Spleen (tissue), 11 donors: ENCODE data around the gene RFX5. TPM values are rescaled to one million over a fixed set of nuclear protein-coding genes. Genes with fewer than 3 reads are reported as not detected.

ENCODE experiments used
- DNase-seq: peaks from one replicate; pipeline ENCODE4 v3.0.0-alpha.2; 2020
- H3K27ac ChIP-seq, 8 donors: fragments of 200-600 bp; sonication (generic) in 7 of 8; 1 replicate in 4 of 8; 2 replicates in 4 of 8; pipeline versions ENCODE4 v1.5.0 to v1.8.0; 2016 to 2021; ENCODE audit warnings: inconsistent platforms in 4 of 8, mild to moderate bottlenecking in 4 of 8, moderate library complexity in 1 of 8
- H3K27me3 ChIP-seq, 7 donors: fragments of 200-600 bp; sonication (generic) in 6 of 7; replicated peaks in 1 of 7; 1 replicate in 4 of 7; 2 replicates in 3 of 7; pipeline versions ENCODE4 v1.5.0 to v1.8.0; 2016 to 2021; ENCODE audit warnings: inconsistent platforms in 3 of 7, mild to moderate bottlenecking in 1 of 7
- H3K36me3 ChIP-seq, 6 donors: fragments of 200-600 bp; sonication (generic) in 5 of 6; 1 replicate in 4 of 6; 2 replicates in 2 of 6; pipeline versions ENCODE4 v1.5.0 to v1.8.0; 2016 to 2021; ENCODE audit warnings: inconsistent platforms in 2 of 6
- H3K4me1 ChIP-seq, 6 donors: fragments of 200-600 bp; sonication (generic) in 5 of 6; 1 replicate in 3 of 6; 2 replicates in 3 of 6; pipeline versions ENCODE4 v1.5.0 to v1.8.0; 2016 to 2021; ENCODE audit warnings: inconsistent platforms in 3 of 6
- H3K4me3 ChIP-seq, 8 donors: fragments of 200-600 bp; sonication (generic) in 7 of 8; 1 replicate in 4 of 8; 2 replicates in 4 of 8; pipeline versions ENCODE4 v1.5.0 to v1.8.0; 2016 to 2021; ENCODE audit warnings: inconsistent platforms in 4 of 8, mild to moderate bottlenecking in 4 of 8, moderate library complexity in 2 of 8
- H3K9me3 ChIP-seq, 8 donors: fragments of 200-600 bp; sonication (generic) in 7 of 8; 1 replicate in 4 of 8; 2 replicates in 4 of 8; pipeline versions ENCODE4 v1.5.0 to v1.8.0; 2016 to 2021; ENCODE audit warnings: inconsistent platforms in 4 of 8
- POLR2A ChIP-seq, 3 donors: fragments of 450-650 bp; IDR thresholded peaks; one replicate each; pipeline ENCODE4 v1.5.1; 2017; ENCODE audit warnings: antibody characterized with exemption in 3 of 3, mild to moderate bottlenecking in 1 of 3
- POLR2AphosphoS5 ChIP-seq, 3 donors: sonication (generic); formaldehyde crosslinking; IDR thresholded peaks; one replicate each; pipeline ENCODE4 v1.5.1; 2017; ENCODE audit warnings: antibody characterized with exemption in 3 of 3
- WGBS, 5 donors: extraction: QIAGEN DNeasy Blood & Tissue Kit in 3 of 5; methylation state at CpG; one replicate each; pipeline versions ENCODE4 v1.1.5 to v1.1.7; 2013 to 2018; 5-methylcytosine and 5-hydroxymethylcytosine counted together
- intact Hi-C: fragments of 100-400 bp; cut with DNase I; formaldehyde crosslinking; loops from one replicate; pipeline ENCODE4 v1.15.0; 2023; ENCODE audit warnings: low total_unique reads
- polyA plus RNA-seq, 3 donors: library from polyadenylated mRNA; stranded (reverse); fragments of 200-250 nt; gene quantifications; one replicate each; pipeline ENCODE4 v1.2.1, GENCODE V29; 2013
- total RNA-seq, 7 donors: library from RNA; depleted of rRNA in 3 of 7; stranded (reverse); fragments of >200 nt in 3 of 7; fragmentation: NEBNext Ultra II Directional in 4 of 7; extraction: Animal tissue kit (Norgen Biotek cat#: 25700) in 4 of 7; gene quantifications; one replicate each; pipeline versions ENCODE4 v1.1.0 to v1.2.1, GENCODE V29; 2016 to 2021
- TF ChIP-seq, protein P1 (sequence below), 11 experiments: fragments of 200-600 bp in 7 of 11; fragments of 450-650 bp in 4 of 11; sonication (generic) in 4 of 11; IDR thresholded peaks in 8 of 11; conservative IDR thresholded peaks in 3 of 11; 1 replicate in 7 of 11; 2 replicates in 4 of 11; pipeline versions ENCODE4 v1.4.0 to v1.8.0; 2016 to 2021; ENCODE audit warnings: antibody characterized with exemption in 11 of 11, inconsistent platforms in 4 of 11, mild to moderate bottlenecking in 1 of 11
- donor health status: healthy with polysubstance abuse.
- donor health status: DM: no; HTN: no; CAD: no; lungs with moderate emphysema.
- donor health status: DM: no; HTN: no; CAD: no.
- donor health status: Bipolar disorder and iron deficiency.
- donor health status: healthy.
- donor health status: DM: no; HTN: no; CAD: no.
- donor health status: DM: yes; HTN: yes; CAD: no.

RFX5 gene
- total and polyA plus RNA-seq, 10 donors: 30.8 to 96.1 (median 86.8) TPM

DNA sequence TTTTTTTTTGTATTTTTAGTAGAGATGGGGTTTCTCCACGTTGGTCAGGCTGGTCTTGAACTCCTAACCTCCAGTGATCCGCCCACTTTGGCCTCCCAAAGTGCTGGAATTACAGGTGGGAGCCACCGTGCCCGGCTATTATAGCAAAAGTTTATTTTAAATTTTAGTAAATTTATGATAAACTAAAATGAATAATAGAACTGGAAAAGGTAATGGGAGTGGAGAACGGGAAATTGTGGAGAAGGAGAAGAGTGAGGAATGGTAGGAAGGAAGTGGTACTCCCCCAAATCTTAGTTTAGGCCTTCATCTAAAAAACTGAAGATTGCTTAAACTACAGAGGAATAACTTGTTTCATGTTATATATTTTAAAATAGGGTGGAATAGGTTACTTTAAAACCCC, 12.2 kb downstream of the RFX5 start:
- no peak overlapping the region for H3K4me3 ChIP-seq
- H3K9me3 ChIP-seq: no peaks in the 10 kb centered on the region
- intact Hi-C loops: no loop called here
- WGBS, 5 donors: 81 to 93% (median 83%) methylated on average over 5 of the region's 5 CpGs
- no peak overlapping the region for H3K27ac ChIP-seq
- DNase-seq: no peak
- H3K27me3 ChIP-seq: no peaks in the 10 kb centered on the region
- H3K36me3 ChIP-seq: no peaks in the 10 kb centered on the region
- H3K4me1 ChIP-seq: peaks cover 0 to 2% (median 0%) of the 10 kb centered on the region in 6 donors
- TF ChIP-seq POLR2A (IDR thresholded peaks at IDR 0.05) (no peak), POLR2AphosphoS5 (IDR thresholded peaks at IDR 0.05) (no peak)
- TF ChIP-seq, protein P1, sequence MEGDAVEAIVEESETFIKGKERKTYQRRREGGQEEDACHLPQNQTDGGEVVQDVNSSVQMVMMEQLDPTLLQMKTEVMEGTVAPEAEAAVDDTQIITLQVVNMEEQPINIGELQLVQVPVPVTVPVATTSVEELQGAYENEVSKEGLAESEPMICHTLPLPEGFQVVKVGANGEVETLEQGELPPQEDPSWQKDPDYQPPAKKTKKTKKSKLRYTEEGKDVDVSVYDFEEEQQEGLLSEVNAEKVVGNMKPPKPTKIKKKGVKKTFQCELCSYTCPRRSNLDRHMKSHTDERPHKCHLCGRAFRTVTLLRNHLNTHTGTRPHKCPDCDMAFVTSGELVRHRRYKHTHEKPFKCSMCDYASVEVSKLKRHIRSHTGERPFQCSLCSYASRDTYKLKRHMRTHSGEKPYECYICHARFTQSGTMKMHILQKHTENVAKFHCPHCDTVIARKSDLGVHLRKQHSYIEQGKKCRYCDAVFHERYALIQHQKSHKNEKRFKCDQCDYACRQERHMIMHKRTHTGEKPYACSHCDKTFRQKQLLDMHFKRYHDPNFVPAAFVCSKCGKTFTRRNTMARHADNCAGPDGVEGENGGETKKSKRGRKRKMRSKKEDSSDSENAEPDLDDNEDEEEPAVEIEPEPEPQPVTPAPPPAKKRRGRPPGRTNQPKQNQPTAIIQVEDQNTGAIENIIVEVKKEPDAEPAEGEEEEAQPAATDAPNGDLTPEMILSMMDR (IDR thresholded peaks at IDR 0.05 in 8 of 11, conservative IDR thresholded peaks at IDR 0.05 in 3 of 11): no peak

DNA sequence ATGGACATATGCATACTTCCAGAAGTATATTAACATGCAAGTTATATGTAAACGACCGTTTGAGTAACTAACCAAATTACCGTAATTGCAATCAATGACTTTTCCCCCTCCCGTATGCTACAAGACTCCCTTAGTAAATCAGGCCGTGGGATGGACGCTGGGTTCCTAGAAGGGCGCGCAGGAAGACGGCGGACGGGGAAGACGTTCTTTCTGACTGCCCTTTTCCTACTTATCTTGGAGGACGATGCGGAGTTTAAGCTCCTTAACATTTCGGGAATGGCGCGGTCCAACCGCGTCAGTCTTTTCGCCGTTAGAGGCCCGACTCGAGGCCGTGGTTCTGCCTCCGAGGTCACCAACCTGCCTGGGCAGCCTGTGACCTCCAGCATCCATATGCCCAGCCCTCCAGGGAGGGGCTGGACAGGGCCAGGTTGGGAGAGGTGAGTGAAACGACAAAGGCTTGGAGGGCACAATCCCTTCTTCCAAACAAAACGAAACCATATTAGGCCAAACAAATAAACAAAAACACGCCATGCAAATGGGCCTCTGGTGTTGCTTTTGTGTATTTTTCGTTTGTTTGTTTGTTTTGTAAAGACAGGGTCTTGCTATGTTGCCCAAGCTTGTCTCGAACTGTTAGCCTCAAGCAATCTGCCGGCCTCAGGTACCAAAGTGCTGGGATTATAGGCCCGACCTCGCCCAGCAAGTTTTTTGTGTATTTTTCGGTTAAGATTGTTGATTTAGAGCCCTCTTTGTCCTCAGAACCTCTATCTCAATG, 19.0 kb downstream of the RFX5 start:
- TF ChIP-seq, protein P1 (IDR thresholded peaks at IDR 0.05 in 8 of 11, conservative IDR thresholded peaks at IDR 0.05 in 3 of 11): no peak
- TF ChIP-seq POLR2AphosphoS5 (IDR thresholded peaks at IDR 0.05): peak in 1 of 3 donors; percentile 27
- 25 to 38% (median 31%) methylated on average over 34 of the region's 34 CpGs for WGBS, 5 donors
- intact Hi-C loops: no loop called here

GRCh38 chr1:151327223-151327902, 19.7 kb downstream of the RFX5 start, which contains the start of gene PI4KB:
TSS of gene PI4KB (minus strand) at chr1:151327416. CDS start at chr1:151316481, 10,935 bp downstream.
- TF ChIP-seq, protein P1 (IDR thresholded peaks at IDR 0.05 in 8 of 11, conservative IDR thresholded peaks at IDR 0.05 in 3 of 11): peak in 3 of 11 experiments; percentile 7 to 13 (median 10)
- peak; percentile 72 to 84 (median 84) for TF ChIP-seq POLR2AphosphoS5 (IDR thresholded peaks at IDR 0.05)
- peak in 2 of 3 donors; percentile 36 to 46 for TF ChIP-seq POLR2A (IDR thresholded peaks at IDR 0.05)
- Histone ChIP-seq H3K27me3 (no peaks in the 10 kb centered on the region), H3K4me1 (peaks cover 20 to 57% (median 47%) of the 10 kb centered on the region in 6 donors), H3K4me3 (peak within 1 kb of the TSS; percentile 72 to 90 (median 84)), H3K9me3 (no peaks in the 10 kb centered on the region), H3K27ac (peak within 1 kb of the TSS; percentile 81 to 98 (median 96)), H3K36me3 (peaks cover 0 to 36% (median 30%) of the 10 kb centered on the region in 6 donors)
- intact Hi-C loops: no loop called here
- WGBS, 5 donors: 0 to 2% (median 0%) methylated on average over 19 to 40 of the region's 40 CpGs
- DNase-seq: peak; percentile 94

More for the DNA sequence above, 19.0 kb downstream of the RFX5 start:
- Histone ChIP-seq H3K9me3 (no peaks in the 10 kb centered on the region), H3K4me1 (peaks cover 20 to 50% (median 43%) of the 10 kb centered on the region in 6 donors), H3K4me3 (peak overlapping the region; percentile 72 to 90 (median 84)), H3K36me3 (peaks cover 0 to 29% (median 24%) of the 10 kb centered on the region in 6 donors), H3K27me3 (no peaks in the 10 kb centered on the region), H3K27ac (peak overlapping the region; percentile 81 to 98 (median 96))
- DNase-seq: peak; percentile 84
